GM13977 (cell line): ENCODE measurements around the gene CCDC187.

Source experiments
- DNase-seq: peaks from one replicate; pipeline ENCODE4 v3.0.0; 2012; ENCODE audit warnings: low spot score
- in situ Hi-C: fragments of 300-500 bp; cut with MboI; formaldehyde crosslinking; loops from one replicate; pipeline ENCODE4 v1.12.0; 2022; ENCODE audit warnings: low sequenced_read_pairs, low pct_unique_long_range_greater_than_20kb, mixed read lengths, inconsistent platforms; ENCODE audit not compliant: unreplicated experiment
- TF ChIP-seq, protein P1 (sequence below): IDR thresholded peaks from 2 replicates; pipeline ENCODE4 v1.5.1; 2012; ENCODE audit warnings: mild to moderate bottlenecking, control low read depth; ENCODE audit not compliant: insufficient read depth; ENCODE audit errors: extremely low read depth, missing control alignments

CCDC187 gene

DNA sequence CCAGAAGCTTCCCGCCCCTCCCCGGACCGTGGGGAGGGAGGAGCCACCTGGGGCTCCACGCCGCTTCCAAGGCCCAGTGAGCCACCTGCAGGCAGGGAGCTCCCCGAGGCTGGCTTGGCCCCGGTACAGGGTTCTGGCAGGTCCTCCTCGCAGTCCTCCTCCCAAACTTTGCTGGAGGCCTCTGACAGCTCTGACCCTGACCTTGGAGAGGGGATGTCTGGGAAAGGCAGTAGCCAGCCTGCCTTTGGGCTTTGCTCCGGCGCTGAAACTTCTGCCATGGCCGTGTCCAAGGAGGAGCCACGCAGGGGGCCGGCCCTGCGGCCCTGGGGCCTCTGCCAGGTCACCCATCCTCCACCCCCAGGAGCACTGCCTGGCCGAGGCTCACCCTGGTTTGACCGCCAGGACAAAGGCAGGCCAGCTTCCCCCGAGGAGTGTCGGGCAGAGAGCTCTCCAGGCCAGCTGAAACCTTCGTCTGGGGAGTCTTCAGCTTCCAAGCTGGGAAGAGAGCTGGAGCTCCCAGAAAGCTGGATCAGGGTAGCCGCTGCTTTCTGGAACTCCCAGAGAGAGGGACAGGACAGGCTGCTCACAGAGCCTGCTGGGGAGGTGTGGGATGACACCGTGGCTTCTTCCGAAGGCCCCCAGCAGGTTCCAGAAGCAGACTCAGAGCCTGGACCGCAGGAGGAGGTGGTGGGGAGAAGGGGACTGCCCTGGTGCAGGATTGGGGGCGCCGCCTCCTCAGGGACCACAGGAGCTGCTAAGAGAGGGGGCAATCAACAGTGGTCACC, 49.3 kb downstream of the CCDC187 start:
- in situ Hi-C loops: no loop called here
- TF ChIP-seq, protein P1, sequence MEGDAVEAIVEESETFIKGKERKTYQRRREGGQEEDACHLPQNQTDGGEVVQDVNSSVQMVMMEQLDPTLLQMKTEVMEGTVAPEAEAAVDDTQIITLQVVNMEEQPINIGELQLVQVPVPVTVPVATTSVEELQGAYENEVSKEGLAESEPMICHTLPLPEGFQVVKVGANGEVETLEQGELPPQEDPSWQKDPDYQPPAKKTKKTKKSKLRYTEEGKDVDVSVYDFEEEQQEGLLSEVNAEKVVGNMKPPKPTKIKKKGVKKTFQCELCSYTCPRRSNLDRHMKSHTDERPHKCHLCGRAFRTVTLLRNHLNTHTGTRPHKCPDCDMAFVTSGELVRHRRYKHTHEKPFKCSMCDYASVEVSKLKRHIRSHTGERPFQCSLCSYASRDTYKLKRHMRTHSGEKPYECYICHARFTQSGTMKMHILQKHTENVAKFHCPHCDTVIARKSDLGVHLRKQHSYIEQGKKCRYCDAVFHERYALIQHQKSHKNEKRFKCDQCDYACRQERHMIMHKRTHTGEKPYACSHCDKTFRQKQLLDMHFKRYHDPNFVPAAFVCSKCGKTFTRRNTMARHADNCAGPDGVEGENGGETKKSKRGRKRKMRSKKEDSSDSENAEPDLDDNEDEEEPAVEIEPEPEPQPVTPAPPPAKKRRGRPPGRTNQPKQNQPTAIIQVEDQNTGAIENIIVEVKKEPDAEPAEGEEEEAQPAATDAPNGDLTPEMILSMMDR: no peak
- DNase-seq: no peak

DNA sequence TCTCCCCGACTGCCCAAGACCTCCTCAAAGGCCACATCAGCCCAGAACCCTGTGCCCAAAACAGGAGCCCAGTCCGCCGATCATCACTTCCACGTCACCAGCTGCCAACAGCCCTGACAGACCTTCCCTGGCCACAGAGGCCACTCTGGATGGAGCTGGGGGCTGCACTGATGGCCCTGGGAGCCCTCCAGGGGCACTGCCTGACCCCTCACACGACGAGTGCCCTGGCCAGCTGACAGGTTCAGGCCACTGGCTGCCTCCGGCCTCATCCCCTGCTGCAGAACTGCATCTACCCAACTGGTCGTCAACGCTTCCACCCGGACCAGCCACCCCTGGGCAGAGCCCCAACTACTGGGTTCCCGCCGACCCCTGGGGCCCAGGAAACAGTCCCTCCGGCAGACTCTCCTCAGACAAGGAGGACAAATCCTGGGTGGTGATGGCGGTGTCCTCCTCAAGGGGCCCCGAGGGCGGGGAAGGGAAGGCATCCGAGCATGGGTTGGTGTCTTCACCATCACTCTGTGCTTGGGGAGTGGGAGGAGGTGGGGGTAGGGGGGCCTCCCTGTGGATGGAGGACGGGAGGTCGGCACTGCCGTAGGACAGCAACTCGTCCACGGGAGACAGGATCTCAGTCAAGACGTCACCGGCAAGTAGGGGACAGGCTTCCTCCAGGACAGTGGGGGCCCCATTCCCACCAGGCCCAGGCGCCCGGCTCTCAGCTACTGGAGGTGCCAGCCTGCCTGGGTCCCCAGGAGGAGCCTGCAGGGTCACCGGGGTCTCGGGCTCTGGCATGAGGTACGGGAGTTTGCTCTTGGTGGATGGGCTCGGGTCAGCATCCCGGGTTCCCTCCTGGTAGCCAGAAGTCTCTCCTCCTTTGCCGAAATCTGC, 50.4 kb downstream of the CCDC187 start:
- TF ChIP-seq, protein P1: no peak
- in situ Hi-C loops: no loop called here
- DNase-seq: no peak

DNA sequence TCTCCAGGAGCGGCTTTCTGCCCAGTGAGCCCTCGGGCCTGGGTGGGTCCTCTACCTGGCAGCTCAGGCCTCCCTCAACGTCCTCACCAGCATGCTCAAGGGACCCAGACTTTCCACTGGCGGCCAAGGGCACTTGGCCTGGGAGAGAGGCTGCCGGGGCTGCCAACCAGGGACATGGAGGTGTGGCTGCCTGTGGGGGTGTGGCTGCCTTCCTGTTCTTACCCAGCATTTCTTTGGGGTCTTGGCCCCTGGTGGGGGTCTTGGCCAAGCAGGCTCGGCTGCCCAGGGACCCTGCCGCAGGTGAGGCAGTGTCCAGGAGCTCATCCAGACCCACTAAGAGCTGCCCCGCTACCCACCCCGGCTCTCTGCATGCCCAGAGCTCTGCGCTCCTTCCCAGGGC, 51.0 kb downstream of the CCDC187 start:
- TF ChIP-seq, protein P1: no peak
- no peak for DNase-seq
- in situ Hi-C loops: no loop called here

DNA sequence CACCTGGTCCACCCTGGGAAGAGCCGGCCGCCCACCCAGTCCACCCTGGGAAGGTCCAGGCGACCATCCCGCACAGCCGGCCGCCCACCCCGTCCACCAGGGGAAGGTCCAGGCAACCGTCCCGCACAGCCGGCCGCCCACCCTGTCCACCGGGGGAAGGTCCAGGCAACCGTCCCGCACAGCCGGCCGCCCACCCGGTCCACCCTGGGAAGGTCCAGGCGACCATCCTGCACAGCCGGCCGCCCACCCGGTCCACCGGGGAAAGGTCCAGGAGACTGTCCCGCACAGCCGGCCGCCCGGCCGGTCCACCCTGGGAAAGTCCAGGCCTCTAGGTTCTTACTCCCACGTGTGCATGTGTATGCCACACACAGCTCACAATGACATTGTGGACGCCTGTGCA, 51.6 kb downstream of the CCDC187 start:
- no peak for DNase-seq
- TF ChIP-seq, protein P1: no peak
- in situ Hi-C loops: no loop called here

DNA sequence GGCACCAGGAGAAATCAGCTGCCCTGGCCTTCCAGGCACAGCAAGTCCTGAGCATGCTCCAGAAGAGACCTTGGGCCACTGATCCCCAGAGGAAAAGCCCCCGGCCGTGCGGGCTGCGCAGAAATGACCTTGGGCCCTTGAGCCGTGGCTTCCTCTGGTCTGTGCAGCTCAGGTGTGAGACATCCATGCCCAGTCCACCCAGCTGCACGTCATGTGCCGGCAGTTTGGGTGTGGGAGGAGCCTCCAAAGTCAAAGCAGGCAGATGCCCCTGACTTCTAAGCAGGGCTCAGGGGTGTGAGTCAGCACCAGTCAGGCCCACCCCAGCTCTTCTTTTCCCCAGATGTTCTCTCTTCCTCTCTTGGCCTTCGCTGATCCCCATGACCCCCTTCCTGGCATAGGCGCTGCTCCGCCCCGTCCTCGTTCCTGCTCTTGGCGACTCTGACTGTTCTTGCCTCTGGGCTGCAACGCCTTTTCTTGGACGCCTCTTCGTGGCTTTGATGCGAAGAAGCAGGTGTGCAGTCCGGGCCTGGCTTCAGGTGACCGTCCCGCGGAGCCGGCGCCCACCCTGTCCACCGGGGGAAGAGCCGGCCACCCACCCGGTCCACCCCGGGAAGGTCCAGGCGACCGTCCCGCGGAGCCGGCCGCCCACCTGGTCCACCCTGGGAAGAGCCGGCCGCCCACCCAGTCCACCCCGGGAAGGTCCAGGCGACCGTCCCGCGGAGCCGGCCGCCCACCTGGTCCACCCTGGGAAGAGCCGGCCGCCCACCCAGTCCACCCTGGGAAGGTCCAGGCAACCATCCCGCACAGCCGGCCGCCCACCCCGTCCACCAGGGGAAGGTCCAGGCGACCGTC, 52.4 kb downstream of the CCDC187 start:
- in situ Hi-C loops: no loop called here
- TF ChIP-seq, protein P1: no peak
- no peak for DNase-seq

DNA sequence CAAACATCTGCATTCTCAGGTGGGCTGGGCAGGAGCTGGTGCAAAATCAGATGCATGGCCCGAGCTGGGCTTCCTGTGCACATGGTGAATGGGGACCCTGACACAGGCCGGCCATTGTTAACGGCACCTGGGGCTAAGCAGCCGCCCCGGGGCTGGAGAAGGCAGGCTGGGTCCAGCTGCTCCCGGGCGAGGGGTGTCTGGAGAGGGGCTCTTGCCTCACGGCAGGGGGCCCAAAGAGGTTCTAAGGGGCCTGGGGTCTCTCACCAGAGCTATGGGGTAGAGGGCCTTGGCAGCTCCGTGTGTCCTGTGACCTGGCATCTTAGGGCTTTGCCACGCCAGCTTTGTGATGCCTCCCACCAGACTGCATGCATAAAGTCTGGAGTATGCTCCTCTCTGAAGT, 53.2 kb downstream of the CCDC187 start:
- DNase-seq: no peak
- in situ Hi-C loops: no loop called here
- TF ChIP-seq, protein P1: no peak
